Measurements from ENCODE around the gene GRHPR. TPM values are rescaled to one million over a fixed set of nuclear protein-coding genes. Genes with fewer than 3 reads are reported as not detected.

GRHPR gene
- total RNA-seq, 4 donors from 2014 or later: 79.5 to 157 (median 126) TPM

DNA sequence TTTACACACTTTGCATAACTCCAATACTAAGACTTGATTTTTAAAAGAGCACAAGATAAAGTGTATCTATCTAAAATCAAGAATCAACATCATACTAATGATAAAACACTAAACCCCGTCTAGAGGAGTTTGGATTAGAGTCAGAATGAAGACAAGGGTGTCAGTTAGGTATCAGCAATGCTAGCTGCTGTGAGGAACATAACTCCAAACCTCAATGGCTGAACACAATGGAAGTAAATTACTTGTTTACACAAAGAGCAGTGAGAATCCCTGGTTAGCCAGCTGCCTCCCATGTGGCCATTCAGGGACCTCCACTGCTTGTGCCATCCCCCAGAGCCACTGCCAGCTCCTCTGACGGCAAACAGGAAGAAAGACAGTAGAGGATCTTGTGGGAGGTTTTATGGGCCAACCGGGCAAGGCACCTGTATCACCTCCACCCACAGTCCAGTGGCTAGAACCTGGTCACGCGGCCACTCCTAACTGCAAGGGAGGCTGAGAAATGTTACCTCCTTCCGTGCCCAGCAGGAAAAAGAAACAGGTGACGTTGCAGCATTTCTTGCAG is 24.0 kb upstream of the GRHPR start:
- H3K27me3 ChIP-seq: no peaks in the 10 kb centered on the region
- WGBS, 2 donors: 89 to 93% methylated on average over 7 of the region's 7 CpGs
- no peak overlapping the region for H3K27ac ChIP-seq
- H3K9me3 ChIP-seq: no peaks in the 10 kb centered on the region
- no peak for DNase-seq
- no peaks in the 10 kb centered on the region for H3K4me1 ChIP-seq
- H3K4me3 ChIP-seq (replicated peaks in 1 of 3): no peak overlapping the region
- intact Hi-C loops (cut with DNase I): no loop called here
- no peak for TF ChIP-seq POLR2A (IDR thresholded peaks at IDR 0.05)
- H3K36me3 ChIP-seq: no peaks in the 10 kb centered on the region

DNA sequence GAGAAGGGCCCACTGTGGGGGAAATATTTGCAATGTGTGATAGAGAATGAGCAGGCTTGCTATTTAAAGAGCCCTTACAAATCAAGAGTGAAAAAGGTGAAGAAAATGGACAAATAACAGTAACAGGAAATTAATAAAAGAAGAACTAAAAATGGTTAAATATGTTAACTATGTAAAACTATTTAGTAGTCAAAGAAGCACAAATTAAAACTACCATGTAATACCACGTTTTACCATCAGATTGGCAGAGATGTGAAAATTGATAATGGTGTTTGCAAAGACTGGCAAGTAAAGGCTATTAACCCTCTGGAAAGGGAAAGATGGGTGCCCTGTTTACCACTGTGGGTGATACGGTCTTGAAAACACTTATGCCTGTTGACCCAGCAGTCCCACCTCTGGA is 23.2 kb upstream of the GRHPR start:
- Histone ChIP-seq H3K27ac (no peak overlapping the region), H3K4me3 (replicated peaks in 1 of 3) (no peak overlapping the region), H3K4me1 (no peaks in the 10 kb centered on the region), H3K27me3 (no peaks in the 10 kb centered on the region), H3K9me3 (no peaks in the 10 kb centered on the region), H3K36me3 (no peaks in the 10 kb centered on the region)
- DNase-seq: no peak
- no peak for TF ChIP-seq POLR2A (IDR thresholded peaks at IDR 0.05)
- TF ChIP-seq, protein P1, sequence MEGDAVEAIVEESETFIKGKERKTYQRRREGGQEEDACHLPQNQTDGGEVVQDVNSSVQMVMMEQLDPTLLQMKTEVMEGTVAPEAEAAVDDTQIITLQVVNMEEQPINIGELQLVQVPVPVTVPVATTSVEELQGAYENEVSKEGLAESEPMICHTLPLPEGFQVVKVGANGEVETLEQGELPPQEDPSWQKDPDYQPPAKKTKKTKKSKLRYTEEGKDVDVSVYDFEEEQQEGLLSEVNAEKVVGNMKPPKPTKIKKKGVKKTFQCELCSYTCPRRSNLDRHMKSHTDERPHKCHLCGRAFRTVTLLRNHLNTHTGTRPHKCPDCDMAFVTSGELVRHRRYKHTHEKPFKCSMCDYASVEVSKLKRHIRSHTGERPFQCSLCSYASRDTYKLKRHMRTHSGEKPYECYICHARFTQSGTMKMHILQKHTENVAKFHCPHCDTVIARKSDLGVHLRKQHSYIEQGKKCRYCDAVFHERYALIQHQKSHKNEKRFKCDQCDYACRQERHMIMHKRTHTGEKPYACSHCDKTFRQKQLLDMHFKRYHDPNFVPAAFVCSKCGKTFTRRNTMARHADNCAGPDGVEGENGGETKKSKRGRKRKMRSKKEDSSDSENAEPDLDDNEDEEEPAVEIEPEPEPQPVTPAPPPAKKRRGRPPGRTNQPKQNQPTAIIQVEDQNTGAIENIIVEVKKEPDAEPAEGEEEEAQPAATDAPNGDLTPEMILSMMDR (IDR thresholded peaks at IDR 0.05): no peak
- intact Hi-C loops (cut with DNase I): no loop called here
- WGBS, 2 donors: 72 to 75% methylated on average over 2 of the region's 2 CpGs

DNA sequence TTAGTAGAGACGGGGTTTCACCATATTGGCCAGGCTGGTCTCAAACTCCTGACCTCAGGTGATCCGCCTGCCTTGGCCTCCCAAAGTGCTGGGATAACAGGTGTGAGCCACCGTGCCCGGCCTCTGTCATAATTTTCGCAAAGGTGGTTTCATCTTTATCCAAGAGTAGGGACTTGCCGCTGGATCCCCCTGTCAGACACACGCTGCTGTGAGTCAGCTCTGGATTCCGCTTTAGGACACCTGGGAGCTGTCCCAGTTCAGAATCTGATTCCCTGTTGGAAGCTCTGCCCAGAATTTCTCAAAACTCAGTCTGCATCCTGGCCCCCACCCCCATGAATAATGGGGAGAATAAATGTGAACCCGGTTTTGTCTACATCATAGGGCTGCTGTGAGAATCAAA is 17.9 kb upstream of the GRHPR start:
- WGBS, 2 donors: 89 to 93% methylated on average over 9 of the region's 9 CpGs
- TF ChIP-seq, protein P1 (IDR thresholded peaks at IDR 0.05): no peak
- TF ChIP-seq POLR2A (IDR thresholded peaks at IDR 0.05): no peak
- intact Hi-C loops (cut with DNase I): no loop called here

DNA sequence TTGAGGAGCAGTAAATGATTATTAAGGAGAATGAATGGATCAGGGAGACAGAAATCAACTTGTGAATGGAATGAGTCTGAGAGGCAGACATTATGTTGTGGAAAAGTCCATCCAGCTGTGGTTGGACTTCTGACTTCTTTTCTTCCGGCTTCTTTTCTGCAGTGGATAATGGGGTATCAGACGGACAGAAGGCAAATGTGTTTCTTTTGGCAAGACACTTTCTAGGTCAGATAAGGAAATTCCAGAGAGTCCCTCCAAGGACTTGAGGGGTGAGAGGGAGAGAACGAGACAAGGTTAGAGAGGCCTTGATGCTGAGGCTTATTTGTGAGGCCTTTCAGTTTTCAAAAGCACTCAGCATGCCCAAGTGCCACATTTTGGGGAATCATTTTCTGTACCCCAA is 17.1 kb upstream of the GRHPR start:
- WGBS, 2 donors: 62 to 67% methylated on average over 3 of the region's 3 CpGs
- Histone ChIP-seq H3K4me1 (no peaks in the 10 kb centered on the region), H3K36me3 (no peaks in the 10 kb centered on the region), H3K27me3 (no peaks in the 10 kb centered on the region), H3K27ac (no peak overlapping the region), H3K4me3 (replicated peaks in 1 of 3) (no peak overlapping the region), H3K9me3 (no peaks in the 10 kb centered on the region)
- TF ChIP-seq, protein P1 (IDR thresholded peaks at IDR 0.05): no peak
- TF ChIP-seq POLR2A (IDR thresholded peaks at IDR 0.05): no peak
- no peak for DNase-seq
- intact Hi-C loops (cut with DNase I): no loop called here

More for the DNA sequence above, 17.9 kb upstream of the GRHPR start:
- no peaks in the 10 kb centered on the region for H3K36me3 ChIP-seq
- no peaks in the 10 kb centered on the region for H3K4me1 ChIP-seq
- H3K27me3 ChIP-seq: no peaks in the 10 kb centered on the region
- DNase-seq: no peak
- no peak overlapping the region for H3K27ac ChIP-seq
- no peaks in the 10 kb centered on the region for H3K9me3 ChIP-seq
- no peak overlapping the region for H3K4me3 ChIP-seq (replicated peaks in 1 of 3)

DNA sequence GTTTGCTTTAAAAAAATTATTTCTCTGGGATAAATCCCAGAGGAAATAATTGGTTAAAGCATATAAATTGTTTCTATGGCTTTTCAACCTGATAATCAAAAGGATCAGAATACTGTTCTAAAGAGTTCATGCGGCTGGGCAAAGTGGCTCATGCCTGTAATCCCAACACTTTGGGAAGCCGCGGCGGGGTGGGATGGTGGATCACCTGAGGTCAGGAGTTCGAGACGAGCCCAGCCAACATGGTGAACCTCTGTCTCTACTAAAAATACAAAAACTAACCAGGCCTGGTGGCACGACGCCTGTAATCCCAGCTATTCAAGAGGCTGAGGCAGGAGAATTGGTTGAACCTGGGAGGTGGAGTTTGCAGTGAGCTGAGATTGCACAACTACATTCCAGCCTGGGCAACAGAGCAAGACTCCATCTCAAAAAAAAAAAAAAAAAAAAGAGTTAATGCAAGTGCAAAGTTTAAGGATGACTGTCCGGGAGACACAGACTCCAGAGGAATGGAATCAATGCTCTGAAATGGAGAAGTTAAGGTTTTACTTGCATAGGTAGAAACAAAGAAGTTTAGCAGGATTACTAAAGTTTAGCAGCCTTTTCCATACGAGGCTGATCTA is 16.6 kb upstream of the GRHPR start:
- no peak for TF ChIP-seq POLR2A (IDR thresholded peaks at IDR 0.05)
- TF ChIP-seq, protein P1 (IDR thresholded peaks at IDR 0.05): no peak
- H3K36me3 ChIP-seq: no peaks in the 10 kb centered on the region
- DNase-seq: no peak
- H3K27ac ChIP-seq: no peak overlapping the region
- intact Hi-C loops (cut with DNase I): no loop called here
- 79 to 85% methylated on average over 10 of the region's 10 CpGs for WGBS, 2 donors
- no peaks in the 10 kb centered on the region for H3K9me3 ChIP-seq
- no peaks in the 10 kb centered on the region for H3K27me3 ChIP-seq
- no peaks in the 10 kb centered on the region for H3K4me1 ChIP-seq
- no peak overlapping the region for H3K4me3 ChIP-seq (replicated peaks in 1 of 3)
